Thyroid gland (tissue), 4 donors: ENCODE data around the gene LCA5.

ENCODE experiments used
- CTCF ChIP-seq, 6 experiments: fragments of 200-600 bp in 3 of 6; fragments of 450-650 bp in 3 of 6; sonication (generic) in 3 of 6; IDR thresholded peaks; one replicate each; pipeline ENCODE4 v1.5.1; 2016 to 2019; ENCODE audit warnings: antibody characterized with exemption in 6 of 6, mild to moderate bottlenecking in 2 of 6, inconsistent platforms in 1 of 6, moderate library complexity in 1 of 6
- POLR2A ChIP-seq, 2 donors: fragments of 450-650 bp; IDR thresholded peaks; one replicate each; pipeline ENCODE4 v1.6.1; 2017; ENCODE audit warnings: antibody characterized with exemption in 2 of 2, mild to moderate bottlenecking in 2 of 2, moderate library complexity in 1 of 2

- TF ChIP-seq CTCF (IDR thresholded peaks at IDR 0.05) (no peak), POLR2A (IDR thresholded peaks at IDR 0.05) (no peak)
Measured at GRCh38 chr6:79551401-79551800, 14.2 kb upstream of the LCA5 start.
